Uterus (tissue), 4 donors: Measurements from ENCODE around the gene PRM2. TPM values are rescaled to one million over a fixed set of nuclear protein-coding genes. Genes with fewer than 3 reads are reported as not detected.

ENCODE experiments used
- DNase-seq, 2 donors: peaks; one replicate each; pipeline ENCODE4 v3.0.0-alpha.2; 2019 to 2020
- H3K27ac ChIP-seq, 2 donors: fragments of 200-600 bp; sonication (generic); 1 replicate in 1 of 2; 2 replicates in 1 of 2; pipeline ENCODE4 v1.5.1; 2016 to 2018
- H3K27me3 ChIP-seq, 2 donors: fragments of 200-600 bp; sonication (generic); one replicate each; pipeline ENCODE4 v1.5.1; 2018 to 2019; ENCODE audit warnings: control low read depth in 1 of 2
- H3K36me3 ChIP-seq, 2 donors: fragments of 200-600 bp; sonication (generic); one replicate each; pipeline ENCODE4 v1.5.1; 2019; ENCODE audit warnings: control low read depth in 1 of 2
- H3K4me1 ChIP-seq, 2 donors: fragments of 200-600 bp; sonication (generic); one replicate each; pipeline ENCODE4 v1.5.1; 2018 to 2019; ENCODE audit warnings: control low read depth in 1 of 2
- H3K4me3 ChIP-seq, 2 donors: fragments of 200-600 bp; sonication (generic); 1 replicate in 1 of 2; 2 replicates in 1 of 2; pipeline ENCODE4 v1.5.1; 2018 to 2019; ENCODE audit warnings: mild to moderate bottlenecking in 1 of 2
- H3K9me3 ChIP-seq, 2 donors: fragments of 200-600 bp; sonication (generic); one replicate each; pipeline ENCODE4 v1.5.1; 2019; ENCODE audit warnings: control low read depth in 1 of 2
- POLR2A ChIP-seq, 2 donors: fragments of 450-650 bp; IDR thresholded peaks; one replicate each; pipeline ENCODE4 v1.6.1; 2016; ENCODE audit warnings: antibody characterized with exemption in 2 of 2, mild to moderate bottlenecking in 1 of 2, moderate library complexity in 1 of 2
- intact Hi-C: fragments of 100-400 bp; cut with DNase I; formaldehyde crosslinking; loops from one replicate; pipeline ENCODE4 v1.15.1; 2023; ENCODE audit warnings: low total_unique reads
- total RNA-seq, 4 donors: library from RNA; depleted of rRNA in 3 of 4; stranded (reverse); fragments of >200 nt in 3 of 4; gene quantifications; one replicate each; pipeline versions ENCODE4 v1.1.0 to v1.2.4, GENCODE V29; 2014 to 2023
- TF ChIP-seq, protein P1 (sequence below), 4 experiments: fragments of 200-600 bp in 2 of 4; fragments of 450-650 bp in 2 of 4; sonication (generic) in 2 of 4; IDR thresholded peaks; one replicate each; pipeline ENCODE4 v1.5.1; 2016 to 2019; ENCODE audit warnings: antibody characterized with exemption in 4 of 4, mild to moderate bottlenecking in 2 of 4, moderate library complexity in 1 of 4
- donor health status: DM: yes; HTN: yes; CAD: no.

The PRM2 gene
- total RNA-seq, 4 donors from 2014 or later: not detected

GRCh38 chr16:11245988-11246387, 30.3 kb downstream of the PRM2 start:
- Histone ChIP-seq H3K27ac (no peak overlapping the region), H3K4me3 (no peak overlapping the region), H3K36me3 (no peaks in the 10 kb centered on the region), H3K27me3 (no peaks in the 10 kb centered on the region), H3K9me3 (no peaks in the 10 kb centered on the region), H3K4me1 (no peaks in the 10 kb centered on the region)
- DNase-seq: no peak
- intact Hi-C loops: no loop called here
- no peak for TF ChIP-seq POLR2A (IDR thresholded peaks at IDR 0.05)
- TF ChIP-seq, protein P1, sequence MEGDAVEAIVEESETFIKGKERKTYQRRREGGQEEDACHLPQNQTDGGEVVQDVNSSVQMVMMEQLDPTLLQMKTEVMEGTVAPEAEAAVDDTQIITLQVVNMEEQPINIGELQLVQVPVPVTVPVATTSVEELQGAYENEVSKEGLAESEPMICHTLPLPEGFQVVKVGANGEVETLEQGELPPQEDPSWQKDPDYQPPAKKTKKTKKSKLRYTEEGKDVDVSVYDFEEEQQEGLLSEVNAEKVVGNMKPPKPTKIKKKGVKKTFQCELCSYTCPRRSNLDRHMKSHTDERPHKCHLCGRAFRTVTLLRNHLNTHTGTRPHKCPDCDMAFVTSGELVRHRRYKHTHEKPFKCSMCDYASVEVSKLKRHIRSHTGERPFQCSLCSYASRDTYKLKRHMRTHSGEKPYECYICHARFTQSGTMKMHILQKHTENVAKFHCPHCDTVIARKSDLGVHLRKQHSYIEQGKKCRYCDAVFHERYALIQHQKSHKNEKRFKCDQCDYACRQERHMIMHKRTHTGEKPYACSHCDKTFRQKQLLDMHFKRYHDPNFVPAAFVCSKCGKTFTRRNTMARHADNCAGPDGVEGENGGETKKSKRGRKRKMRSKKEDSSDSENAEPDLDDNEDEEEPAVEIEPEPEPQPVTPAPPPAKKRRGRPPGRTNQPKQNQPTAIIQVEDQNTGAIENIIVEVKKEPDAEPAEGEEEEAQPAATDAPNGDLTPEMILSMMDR (IDR thresholded peaks at IDR 0.05): no peak

DNA sequence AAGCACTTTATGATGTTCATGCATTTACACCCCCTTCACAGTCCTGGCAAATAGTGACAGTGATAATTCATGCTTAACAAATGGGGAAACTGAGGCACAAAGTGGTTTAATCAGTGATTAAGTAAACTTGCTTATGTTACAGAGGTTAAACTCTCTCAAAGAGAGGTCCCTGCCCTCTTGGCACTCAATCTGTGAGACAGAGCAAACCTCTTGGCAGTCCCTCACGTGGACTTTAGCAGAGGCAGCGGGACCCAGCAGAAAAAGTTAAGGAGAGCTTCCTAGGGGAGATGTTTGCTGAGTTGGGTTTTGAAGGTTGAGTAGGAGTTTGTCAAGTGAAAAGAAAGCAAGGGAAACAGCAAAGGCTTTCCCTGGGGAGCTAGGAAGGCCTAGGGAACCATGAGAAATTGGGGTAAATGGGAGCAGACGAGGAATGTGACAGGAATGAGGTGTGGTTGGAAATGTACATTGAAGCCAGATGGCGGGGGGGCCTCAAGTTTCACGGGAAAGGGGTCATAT, 31.0 kb downstream of the PRM2 start:
- intact Hi-C loops: no loop called here
- no peak for TF ChIP-seq POLR2A (IDR thresholded peaks at IDR 0.05)
- TF ChIP-seq, protein P1 (IDR thresholded peaks at IDR 0.05): no peak
- Histone ChIP-seq H3K4me3 (no peak overlapping the region), H3K9me3 (no peaks in the 10 kb centered on the region), H3K27ac (no peak overlapping the region), H3K4me1 (no peaks in the 10 kb centered on the region), H3K36me3 (no peaks in the 10 kb centered on the region), H3K27me3 (no peaks in the 10 kb centered on the region)
- no peak for DNase-seq

GRCh38 chr16:11242658-11243057, 33.6 kb downstream of the PRM2 start:
- no peak for DNase-seq
- H3K9me3 ChIP-seq: no peaks in the 10 kb centered on the region
- H3K4me1 ChIP-seq: no peaks in the 10 kb centered on the region
- intact Hi-C loops: no loop called here
- H3K27ac ChIP-seq: no peak overlapping the region
- H3K27me3 ChIP-seq: no peaks in the 10 kb centered on the region
- TF ChIP-seq POLR2A (IDR thresholded peaks at IDR 0.05): no peak
- TF ChIP-seq, protein P1 (IDR thresholded peaks at IDR 0.05): no peak
- no peaks in the 10 kb centered on the region for H3K36me3 ChIP-seq
- no peak overlapping the region for H3K4me3 ChIP-seq

DNA sequence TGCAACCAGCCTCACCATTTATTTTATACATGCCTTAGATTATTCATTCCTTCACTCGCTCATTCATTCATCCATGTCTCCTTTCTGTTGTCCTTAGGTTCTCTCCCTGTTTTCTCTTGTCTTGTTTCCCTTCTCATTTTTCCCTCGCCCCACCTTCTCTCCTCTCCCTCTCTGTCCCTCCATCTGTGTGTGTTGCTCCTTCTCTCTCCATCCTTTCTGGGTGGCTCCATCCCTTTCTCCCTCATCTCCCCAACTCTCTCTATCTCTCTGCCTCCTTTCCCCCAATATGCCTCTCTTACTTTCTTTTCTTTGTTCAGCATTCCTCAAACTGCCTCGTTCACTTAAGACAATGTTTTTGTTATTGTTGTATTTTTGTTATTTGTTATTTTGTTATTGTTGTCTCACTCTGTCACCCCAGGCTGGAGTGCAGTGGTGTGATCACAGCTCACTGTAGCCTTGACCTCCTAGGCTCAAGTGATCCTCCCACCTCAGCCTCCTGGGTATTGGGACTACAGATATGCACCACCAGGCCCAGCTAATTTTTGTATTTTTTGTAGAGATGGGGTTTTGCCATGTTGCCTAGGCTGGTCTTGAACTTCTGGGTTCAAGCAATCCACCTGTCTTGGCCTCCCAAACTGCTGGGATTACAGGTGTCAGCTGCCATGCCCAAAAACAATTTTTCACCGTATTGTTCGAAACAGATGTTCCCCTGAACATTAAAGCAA, 34.6 kb downstream of the PRM2 start:
- no peak overlapping the region for H3K4me3 ChIP-seq
- H3K27me3 ChIP-seq: no peaks in the 10 kb centered on the region
- no peaks in the 10 kb centered on the region for H3K9me3 ChIP-seq
- H3K4me1 ChIP-seq: no peaks in the 10 kb centered on the region
- H3K36me3 ChIP-seq: no peaks in the 10 kb centered on the region
- intact Hi-C loops: no loop called here
- no peak for TF ChIP-seq POLR2A (IDR thresholded peaks at IDR 0.05)
- TF ChIP-seq, protein P1 (IDR thresholded peaks at IDR 0.05): no peak
- no peak overlapping the region for H3K27ac ChIP-seq
- no peak for DNase-seq

- Histone ChIP-seq H3K27me3 (no peaks in the 10 kb centered on the region), H3K4me1 (no peaks in the 10 kb centered on the region), H3K36me3 (no peaks in the 10 kb centered on the region), H3K27ac (no peak overlapping the region), H3K9me3 (no peaks in the 10 kb centered on the region), H3K4me3 (no peak overlapping the region)
- DNase-seq: no peak
- intact Hi-C loops: no loop called here
- no peak for TF ChIP-seq POLR2A (IDR thresholded peaks at IDR 0.05)
- TF ChIP-seq, protein P1 (IDR thresholded peaks at IDR 0.05): no peak
Observed at GRCh38 chr16:11240636-11241473, 35.4 kb downstream of the PRM2 start.
